ENCODE data around the gene FLT3. TPM values are rescaled to one million over a fixed set of nuclear protein-coding genes. Genes with fewer than 3 reads are reported as not detected.
A peak's percentile ranks its signal among the peaks of the same experiment; 100 is the strongest.

The FLT3 gene
- total and polyA plus RNA-seq, 12 donors, result 0.07 to 0.95 (median 0.16) TPM; not detected in 5

- TF ChIP-seq CTCF (IDR thresholded peaks at IDR 0.05), result no peak
- H3K27ac ChIP-seq, result no peak overlapping the region
- H3K9me3 ChIP-seq, result no peaks in the 10 kb centered on the region
- WGBS, 2 donors, result 72 to 74% methylated on average over 3 of the region's 3 CpGs
- no peak for ATAC-seq
- H3K4me1 ChIP-seq, result peaks cover 3 to 43% (median 29%) of the 10 kb centered on the region in 9 donors
- peaks cover 45 to 100% (median 100%) of the 10 kb centered on the region in 7 donors for H3K27me3 ChIP-seq
- intact Hi-C loops (cut with DNase I), result no loop called here
- no peaks in the 10 kb centered on the region for H3K36me3 ChIP-seq
- no peak for DNase-seq
- H3K4me3 ChIP-seq, result no peak overlapping the region
These were observed 136.9 kb downstream of the FLT3 start for GRCh38 chr13:27963491-27963890.

GRCh38 chr13:27962982-27963381 is 137.4 kb downstream of the FLT3 start:
- Histone ChIP-seq H3K9me3 (no peaks in the 10 kb centered on the region), H3K27me3 (peaks cover 40 to 100% (median 100%) of the 10 kb centered on the region in 7 donors), H3K27ac (no peak overlapping the region), H3K4me1 (peaks cover 3 to 38% (median 24%) of the 10 kb centered on the region in 9 donors), H3K36me3 (no peaks in the 10 kb centered on the region), H3K4me3 (no peak overlapping the region)
- TF ChIP-seq CTCF (IDR thresholded peaks at IDR 0.05), result no peak
- intact Hi-C loops (cut with DNase I), result no loop called here
- DNase-seq (no peak), ATAC-seq (no peak)
- 59 to 64% methylated on average over 9 of the region's 9 CpGs for WGBS, 2 donors

- ATAC-seq, result no peak
- intact Hi-C loops (cut with DNase I), result no loop called here
- no peak overlapping the region for H3K27ac ChIP-seq
- H3K4me1 ChIP-seq, result peaks cover 3 to 35% (median 22%) of the 10 kb centered on the region in 9 donors
- H3K36me3 ChIP-seq, result no peaks in the 10 kb centered on the region
- TF ChIP-seq CTCF (IDR thresholded peaks at IDR 0.05), result no peak
- no peaks in the 10 kb centered on the region for H3K9me3 ChIP-seq
- DNase-seq, result no peak
- WGBS, 2 donors, result 40 to 55% methylated on average over 6 of the region's 6 CpGs
- H3K27me3 ChIP-seq, result peaks cover 33 to 100% (median 100%) of the 10 kb centered on the region in 7 donors
- H3K4me3 ChIP-seq, result no peak overlapping the region
These were observed 138.1 kb downstream of the FLT3 start for GRCh38 chr13:27962128-27962841.

GRCh38 chr13:27961227-27962085 is 138.9 kb downstream of the FLT3 start:
- Histone ChIP-seq H3K27me3 (peaks cover 27 to 100% (median 100%) of the 10 kb centered on the region in 7 donors), H3K9me3 (no peaks in the 10 kb centered on the region), H3K36me3 (no peaks in the 10 kb centered on the region), H3K4me1 (peaks cover 3 to 27% (median 22%) of the 10 kb centered on the region in 9 donors), H3K4me3 (peak overlapping the region in 9 of 10 donors; percentile 17 to 46 (median 34)), H3K27ac (no peak overlapping the region)
- 11 to 12% methylated on average over 25 of the region's 25 CpGs for WGBS, 2 donors
- intact Hi-C loops (cut with DNase I), result no loop called here
- TF ChIP-seq CTCF (IDR thresholded peaks at IDR 0.05), result no peak
- DNase-seq, result no peak
- peak in 1 of 8 donors; percentile 13 for ATAC-seq
